Kidney tubule cell (primary cell): Measurements from ENCODE around the gene KIF2C.
"Not testable (repeated sequence)": the region's sequence is repeated elsewhere in the genome, so short reads cannot be mapped to it uniquely, and the experiment has no call there.

Experiments
- DNase-seq: peaks from one replicate; pipeline ENCODE4 v3.0.0-alpha.2; 2018; ENCODE audit warnings: low spot score

KIF2C gene

DNA sequence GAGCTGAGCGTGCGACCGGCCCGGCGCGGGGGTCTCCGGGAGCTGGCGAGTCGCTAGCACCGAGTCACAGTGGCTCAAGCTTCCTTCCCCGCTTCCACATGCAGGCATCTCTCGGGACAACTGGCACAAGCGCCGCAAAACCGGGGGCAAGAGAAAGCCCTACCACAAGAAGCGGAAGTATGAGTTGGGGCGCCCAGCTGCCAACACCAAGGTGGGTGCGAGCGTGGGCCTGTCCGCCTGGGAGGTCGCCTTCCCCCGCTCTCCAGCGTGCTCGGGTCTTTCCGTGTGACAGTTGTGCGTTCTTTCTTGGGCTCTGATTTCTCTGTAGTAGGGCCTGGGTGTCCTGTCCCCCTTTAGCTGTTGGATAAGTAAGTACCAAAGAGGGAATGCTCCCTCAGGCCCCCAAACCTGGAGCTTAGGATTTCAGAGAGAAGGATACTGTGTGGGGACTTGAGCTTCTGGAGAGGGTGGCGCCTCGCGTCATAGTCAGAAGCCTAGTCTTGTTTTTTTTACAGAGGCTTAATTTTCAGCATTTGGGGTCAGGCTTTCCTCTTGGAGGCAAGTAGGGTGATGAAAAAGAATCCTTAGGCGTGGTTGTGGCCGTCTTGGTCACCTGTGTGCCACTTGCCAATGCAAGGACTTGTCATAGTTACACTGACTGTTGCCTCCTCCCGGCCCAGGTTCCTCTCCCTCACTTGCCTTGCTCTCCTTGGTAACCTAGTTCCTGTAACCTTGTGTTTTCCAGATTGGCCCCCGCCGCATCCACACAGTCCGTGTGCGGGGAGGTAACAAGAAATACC lies 36.5 kb downstream of the KIF2C start:
- DNase-seq: peak; percentile 41

DNA sequence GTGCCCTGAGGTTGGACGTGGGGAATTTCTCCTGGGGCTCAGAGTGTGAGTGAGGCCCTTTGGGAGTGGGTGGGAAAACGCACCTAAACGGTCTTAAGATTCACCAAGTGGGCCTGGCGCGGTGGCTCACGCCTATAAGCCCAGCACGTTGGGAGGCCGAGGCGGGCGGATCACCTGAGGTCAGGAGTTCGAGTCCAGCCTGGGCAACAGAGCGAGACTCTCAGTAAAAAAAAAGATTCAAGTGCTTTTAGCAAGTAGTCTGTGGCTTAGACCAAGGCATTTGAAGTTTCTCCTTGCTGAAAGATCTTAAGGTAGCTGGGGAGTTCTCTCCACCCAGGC lies 37.1 kb downstream of the KIF2C start:
- no peak for DNase-seq

GRCh38 chr1:44777547-44777946 lies 37.9 kb downstream of the KIF2C start:
- no peak for DNase-seq

DNA sequence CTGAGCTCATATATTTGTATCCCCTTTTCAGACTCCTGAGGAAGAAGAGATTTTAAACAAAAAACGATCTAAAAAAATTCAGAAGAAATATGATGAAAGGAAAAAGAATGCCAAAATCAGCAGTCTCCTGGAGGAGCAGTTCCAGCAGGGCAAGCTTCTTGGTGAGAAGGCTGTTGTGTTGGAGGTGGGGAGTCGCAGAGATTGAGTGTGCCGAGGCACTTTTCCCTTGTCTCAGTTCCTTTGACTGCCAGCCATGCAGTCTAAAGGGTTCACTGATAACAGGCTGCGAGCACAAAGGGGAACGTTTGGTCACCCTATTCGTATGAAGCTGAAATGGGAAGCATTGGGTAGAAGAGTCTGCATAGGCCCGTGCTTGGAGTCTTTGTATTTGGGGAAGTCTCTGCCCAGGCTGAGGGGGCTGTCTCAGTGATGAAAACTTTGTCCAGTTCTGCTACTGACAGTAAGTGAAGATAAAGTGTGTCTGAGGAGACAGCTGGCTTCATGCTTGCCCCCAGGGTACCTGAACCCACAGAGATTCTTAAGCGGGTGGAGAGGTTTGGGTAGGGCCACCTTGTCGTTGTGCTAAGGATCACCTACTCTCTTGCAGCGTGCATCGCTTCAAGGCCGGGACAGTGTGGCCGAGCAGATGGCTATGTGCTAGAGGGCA lies 38.5 kb downstream of the KIF2C start:
- no peak for DNase-seq

- DNase-seq: no peak
Observed at GRCh38 chr1:44778705-44779576, 39.3 kb downstream of the KIF2C start.

- DNase-seq: no peak
Observed at GRCh38 chr1:44780583-44781121, 41.0 kb downstream of the KIF2C start.

DNA sequence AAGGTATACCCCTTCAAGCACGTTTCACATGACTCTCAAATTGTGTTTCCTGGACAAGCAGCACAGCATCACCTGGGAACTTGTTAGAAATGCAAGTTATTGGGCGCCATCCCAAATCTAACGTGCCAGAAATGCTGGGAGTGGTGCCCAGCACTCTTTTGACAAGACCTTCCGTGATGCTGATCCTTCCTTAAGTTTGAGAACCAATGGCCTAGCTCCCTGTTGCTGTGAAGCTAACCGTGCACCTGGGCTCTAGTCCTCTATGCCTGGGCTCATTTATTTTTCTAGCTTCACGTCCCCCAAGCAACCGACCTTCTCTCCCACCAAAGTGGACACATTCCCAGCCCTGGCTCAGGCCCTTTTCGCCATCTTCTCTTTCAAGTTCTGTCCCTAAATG lies 44.1 kb downstream of the KIF2C start:
- DNase-seq: no peak

- DNase-seq: peak; percentile 60
Observed at GRCh38 chr1:44784094-44785028, 44.7 kb downstream of the KIF2C start.

- DNase-seq: no peak
Observed at GRCh38 chr1:44785029-44785380, 45.4 kb downstream of the KIF2C start.

- DNase-seq: no peak
Observed at GRCh38 chr1:44785501-44786137, 46.0 kb downstream of the KIF2C start.

DNA sequence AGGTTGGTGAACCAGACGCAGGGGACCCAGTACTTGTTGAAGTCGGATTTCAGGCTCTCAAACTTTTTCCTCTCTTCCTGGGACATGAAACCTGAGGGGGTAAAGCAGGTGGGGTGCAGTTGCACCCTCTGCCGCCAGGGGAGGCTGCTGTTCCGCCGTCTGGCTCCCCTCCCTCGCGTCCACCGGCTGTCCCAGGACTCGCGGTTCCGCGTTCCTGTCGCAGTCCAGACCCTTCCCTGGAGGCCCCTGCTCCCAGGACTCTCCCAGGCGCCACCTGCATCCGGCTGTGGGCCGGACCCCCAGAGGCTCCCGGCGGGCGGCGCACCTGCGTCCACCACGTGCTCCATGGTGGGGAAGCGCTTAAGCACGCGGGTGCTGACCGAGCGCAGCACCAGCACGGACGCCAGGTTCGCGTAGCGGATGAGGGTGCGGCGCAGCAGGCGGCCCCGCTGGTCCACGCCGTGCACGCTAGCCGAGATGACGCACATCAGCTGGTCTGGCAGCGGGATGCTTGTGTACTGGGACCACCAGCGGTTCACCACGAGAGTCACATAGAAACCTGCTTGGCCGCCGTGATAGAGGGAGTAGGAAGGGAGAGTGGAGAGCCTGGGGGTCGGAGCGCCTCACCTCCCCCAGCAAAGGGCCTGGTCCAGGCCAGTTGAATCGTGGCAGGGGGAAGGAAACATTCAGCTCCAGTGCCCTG lies 46.7 kb downstream of the KIF2C start:
- DNase-seq: peak; percentile 80

DNA sequence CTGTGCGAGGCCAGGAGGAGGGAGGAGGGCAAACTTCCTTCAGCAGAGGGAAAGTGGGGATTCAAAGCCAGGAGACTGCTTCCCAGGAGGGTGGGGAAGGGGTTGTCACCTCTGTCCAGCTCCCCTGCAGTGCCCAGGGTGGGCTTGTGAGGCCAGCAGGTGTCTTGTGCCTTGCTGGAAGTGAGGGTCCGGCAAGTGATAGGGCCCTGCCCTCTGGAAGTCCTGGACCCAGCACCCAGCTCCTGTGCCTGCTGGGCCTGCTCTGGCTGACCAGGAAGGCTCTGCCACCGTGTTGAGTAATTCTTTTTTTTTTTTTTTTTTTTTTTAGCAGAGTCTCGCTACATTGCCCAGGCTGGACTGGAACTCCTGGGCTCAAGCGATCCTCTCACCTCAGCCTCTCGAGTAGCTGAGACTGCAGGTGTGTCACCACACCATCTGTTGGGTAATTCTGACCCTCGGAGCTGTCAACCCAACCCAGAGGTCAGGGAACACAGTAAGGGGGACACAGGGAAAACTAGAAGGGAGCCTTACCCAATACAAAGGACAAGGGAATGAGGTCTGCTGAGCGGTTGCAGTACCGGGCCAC lies 47.3 kb downstream of the KIF2C start:
- no peak for DNase-seq

DNA sequence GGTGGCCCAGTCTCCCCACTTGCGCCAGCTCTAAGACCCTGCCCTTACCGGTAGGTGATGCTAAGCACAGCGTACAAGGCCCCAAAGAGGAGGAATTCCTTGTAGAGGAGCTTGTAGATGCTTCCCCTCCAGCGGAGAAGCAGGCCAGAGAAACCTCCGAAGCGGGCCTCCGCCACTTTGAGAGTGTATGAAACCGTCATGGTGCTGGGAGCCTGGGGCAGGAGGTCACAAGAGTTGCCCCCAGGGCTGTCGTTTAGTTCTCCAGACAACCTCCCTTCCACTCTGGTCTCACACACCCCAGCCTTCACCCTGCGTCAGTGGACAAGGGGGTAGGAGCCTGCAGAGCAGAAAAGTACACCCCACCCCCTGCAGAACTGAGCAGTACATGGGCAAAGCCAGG lies 47.9 kb downstream of the KIF2C start:
- DNase-seq: no peak

- DNase-seq: no peak
Observed at GRCh38 chr1:44788120-44788860, 48.7 kb downstream of the KIF2C start, which contains the start of gene BEST4. TSS of gene BEST4 (minus strand) at chr1:44788170. CDS start at chr1:44787705, 465 bp downstream.

GRCh38 chr1:44790968-44791801 lies 51.5 kb downstream of the KIF2C start:
- no peak for DNase-seq

GRCh38 chr1:44792736-44793502 lies 53.3 kb downstream of the KIF2C start:
- DNase-seq: no peak

- not testable (repeated sequence) for DNase-seq
Observed at GRCh38 chr1:44797886-44798285, 58.2 kb downstream of the KIF2C start.
